GM15510 (cell line): ENCODE results near the gene DCN.

ENCODE experiments used
- POLR2A ChIP-seq: IDR thresholded peaks from 3 replicates; pipeline ENCODE4 v1.6.1; 2011; ENCODE audit warnings: borderline replicate concordance; ENCODE audit not compliant: insufficient read length; ENCODE audit errors: extremely low read depth

Gene DCN, protein sequence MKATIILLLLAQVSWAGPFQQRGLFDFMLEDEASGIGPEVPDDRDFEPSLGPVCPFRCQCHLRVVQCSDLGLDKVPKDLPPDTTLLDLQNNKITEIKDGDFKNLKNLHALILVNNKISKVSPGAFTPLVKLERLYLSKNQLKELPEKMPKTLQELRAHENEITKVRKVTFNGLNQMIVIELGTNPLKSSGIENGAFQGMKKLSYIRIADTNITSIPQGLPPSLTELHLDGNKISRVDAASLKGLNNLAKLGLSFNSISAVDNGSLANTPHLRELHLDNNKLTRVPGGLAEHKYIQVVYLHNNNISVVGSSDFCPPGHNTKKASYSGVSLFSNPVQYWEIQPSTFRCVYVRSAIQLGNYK

DNA sequence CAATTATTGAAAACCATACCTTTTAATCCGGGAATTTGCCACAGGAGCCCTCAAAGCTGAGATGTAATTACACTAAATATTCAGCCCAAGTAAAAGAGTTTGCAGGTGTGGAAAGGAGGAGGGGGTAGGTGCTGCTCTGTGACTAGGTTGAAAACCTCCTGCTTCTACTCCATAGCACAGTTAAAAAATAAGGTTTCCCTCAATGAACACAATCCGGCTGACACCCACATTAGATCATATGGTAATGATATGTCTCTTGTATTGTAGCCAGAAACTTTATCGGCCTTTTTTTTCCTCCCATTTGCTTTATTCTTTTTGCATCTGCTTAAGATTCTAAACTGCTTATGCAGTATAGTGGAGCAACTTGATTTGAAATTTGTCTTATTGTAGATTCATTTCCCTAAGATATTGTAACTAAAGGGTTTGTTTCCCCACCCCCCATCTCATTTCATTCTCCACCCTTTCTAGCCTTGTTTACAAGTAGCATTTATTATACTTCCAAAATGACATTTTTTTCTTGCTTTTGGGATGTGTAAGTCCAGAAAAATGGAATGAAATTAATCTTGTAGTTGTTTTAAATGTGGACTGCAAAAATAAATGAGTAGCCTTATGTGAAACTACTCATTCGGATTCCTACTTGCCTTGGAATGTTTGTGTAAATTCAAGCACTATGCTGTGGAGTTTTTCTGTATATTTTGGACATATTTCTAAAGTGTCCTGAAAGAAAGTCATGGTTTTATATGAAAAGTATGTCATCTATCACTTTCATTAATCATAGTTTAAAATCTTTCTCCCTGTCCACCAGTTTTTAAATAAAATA, at the start of gene DCN:
Gene DCN, minus strand, starts transcription at position 182 of the 820 bp plus-strand sequence. CDS start 4,265 bp downstream, outside the sequence.
- no peak for TF ChIP-seq POLR2A

DNA sequence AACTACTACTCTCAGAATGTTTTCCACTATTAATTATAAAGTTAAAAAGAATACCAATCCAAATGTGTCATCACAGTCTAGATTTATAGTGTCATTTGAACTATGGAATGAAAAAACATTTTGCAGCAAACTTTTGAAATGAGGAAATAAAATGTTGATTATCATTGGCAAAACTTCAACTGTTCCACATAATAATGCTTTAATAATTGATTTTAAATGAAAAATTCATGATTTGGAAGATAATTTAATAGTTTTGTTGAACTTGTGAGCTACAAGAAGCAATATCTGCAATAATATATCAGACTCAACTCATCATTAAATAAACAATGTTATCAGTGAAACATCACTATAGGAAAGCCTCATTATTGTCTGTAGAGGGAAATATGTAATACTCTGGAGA, 48.2 kb upstream of the DCN start:
- no peak for TF ChIP-seq POLR2A

DNA sequence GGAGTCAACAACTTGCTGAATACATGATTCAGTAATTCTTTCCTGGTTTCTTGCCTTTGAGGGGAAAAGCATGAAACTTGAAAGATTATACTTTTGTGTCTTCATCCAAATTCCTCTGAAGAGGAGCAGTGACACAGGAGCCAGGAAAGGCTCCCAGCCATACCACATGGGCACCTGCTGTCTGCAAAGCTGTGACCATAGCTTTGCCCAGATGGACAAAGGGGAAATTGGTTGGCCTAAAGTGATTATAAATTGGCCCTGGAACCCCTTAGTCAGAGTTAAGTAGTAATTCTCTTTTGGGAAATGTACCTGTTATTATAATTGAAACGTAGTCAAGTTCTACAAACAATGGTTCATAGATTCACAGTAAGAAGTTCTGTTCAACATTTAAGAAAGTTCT, 44.3 kb upstream of the DCN start:
- TF ChIP-seq POLR2A: no peak

DNA sequence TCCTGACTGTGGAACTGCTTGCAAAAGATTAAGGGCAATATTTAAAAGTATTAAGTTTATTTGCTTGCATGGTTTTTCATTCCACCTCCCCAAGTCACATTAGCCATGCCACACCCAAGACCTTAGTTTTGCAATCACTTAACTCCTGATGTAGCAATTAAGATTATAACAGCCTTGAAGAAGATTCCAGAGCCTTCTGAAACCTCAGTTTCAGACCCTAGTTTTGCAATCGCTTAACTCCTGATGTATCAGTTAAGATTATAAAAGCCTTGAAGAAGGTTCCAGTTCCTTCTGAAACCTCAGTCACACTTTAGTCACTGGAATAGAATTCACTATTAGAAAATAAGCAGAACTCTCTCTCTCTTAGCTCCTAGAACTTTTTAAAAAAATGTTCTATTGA, 42.7 kb upstream of the DCN start:
- no peak for TF ChIP-seq POLR2A

DNA sequence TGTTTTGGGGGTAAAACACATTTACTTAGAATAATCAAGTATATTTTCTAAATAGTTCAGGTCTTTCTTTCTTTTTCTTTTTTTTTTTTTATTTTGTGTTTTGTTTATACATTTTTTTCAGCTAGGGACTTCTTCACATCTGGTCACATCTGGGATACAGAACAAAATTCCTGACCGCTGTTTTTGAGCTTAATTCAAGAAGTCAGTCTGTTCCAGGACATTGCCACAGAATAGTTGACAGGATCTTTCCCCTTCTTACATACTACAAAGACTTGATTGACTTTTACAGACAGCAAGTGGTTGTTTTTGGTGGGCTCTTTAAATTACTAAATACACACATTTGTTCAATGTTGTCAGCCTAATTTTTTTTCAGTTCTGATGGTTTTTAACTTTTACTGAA, 41.8 kb upstream of the DCN start:
- no peak for TF ChIP-seq POLR2A

DNA sequence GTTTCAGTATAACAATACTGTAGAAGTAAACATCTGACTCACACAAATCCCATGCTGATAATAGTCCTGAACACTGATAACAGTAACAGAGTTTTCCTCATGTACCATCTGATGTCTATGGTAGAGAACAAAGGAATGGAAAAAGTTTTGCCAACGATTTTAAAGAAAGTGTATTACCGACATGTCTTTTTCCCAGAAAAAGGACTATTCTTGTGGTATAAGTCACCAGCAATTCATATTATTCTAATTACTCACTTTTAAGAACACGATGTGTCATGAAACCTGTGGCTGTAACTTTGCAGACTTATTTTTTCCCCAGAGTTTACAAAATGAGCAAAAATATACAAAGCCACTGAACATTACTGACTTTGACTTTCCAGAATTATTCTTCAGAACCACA, 40.1 kb upstream of the DCN start:
- TF ChIP-seq POLR2A: no peak

DNA sequence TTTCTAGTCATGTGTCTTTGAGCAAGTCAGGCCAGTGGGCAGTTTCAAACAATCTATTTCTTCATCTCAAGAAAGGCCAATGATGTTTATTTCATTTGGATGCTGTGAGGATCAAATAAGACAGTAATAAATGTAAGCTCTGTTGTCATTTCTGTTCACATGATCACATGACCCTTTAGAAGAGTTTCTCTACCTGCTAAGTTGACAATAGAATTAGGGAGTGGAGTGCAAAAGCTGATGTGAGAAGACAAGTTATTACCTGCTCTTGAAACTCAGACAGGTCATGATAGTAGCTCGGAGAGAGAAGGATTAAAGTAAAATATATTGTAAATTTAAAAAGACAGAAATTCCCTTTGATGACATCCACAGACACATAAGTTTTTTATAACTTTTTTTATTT, 37.3 kb upstream of the DCN start:
- no peak for TF ChIP-seq POLR2A

DNA sequence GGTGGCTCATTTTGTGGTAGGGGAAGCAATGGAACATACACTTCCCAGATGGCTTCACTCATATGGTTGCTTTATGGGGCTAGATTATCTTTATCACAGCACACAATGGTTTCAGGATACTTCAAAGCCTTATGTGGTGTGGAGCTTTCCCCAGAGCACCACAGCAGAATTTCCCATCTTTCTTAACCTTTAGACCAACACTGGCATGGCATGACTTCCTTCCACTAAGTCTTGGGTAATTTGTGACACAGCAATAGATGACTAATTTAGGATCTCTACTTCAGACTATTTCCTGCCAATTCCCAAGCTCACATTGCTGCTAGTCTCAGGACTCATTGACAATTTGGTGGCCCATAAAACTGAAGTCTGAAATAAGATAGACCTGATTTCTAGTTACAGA, 36.9 kb upstream of the DCN start:
- no peak for TF ChIP-seq POLR2A

DNA sequence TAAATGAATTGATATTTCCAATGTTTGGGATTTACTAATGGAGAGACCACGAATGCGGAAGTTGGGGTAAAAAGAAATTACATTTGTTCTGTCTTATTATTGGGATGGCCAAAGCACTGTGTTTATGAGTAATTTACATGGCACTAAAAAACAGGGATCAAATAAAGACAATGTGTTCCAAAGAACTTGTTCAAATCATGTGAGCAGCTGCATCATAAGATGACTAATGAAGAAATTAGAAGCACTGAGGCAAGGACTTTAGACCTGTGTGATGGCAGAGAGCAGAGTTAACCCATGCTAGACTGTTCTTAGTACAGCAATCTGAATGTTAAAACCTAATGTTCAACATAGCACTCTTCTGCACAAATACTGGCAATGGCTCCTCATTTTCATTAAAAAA, 34.3 kb upstream of the DCN start:
- TF ChIP-seq POLR2A: no peak

DNA sequence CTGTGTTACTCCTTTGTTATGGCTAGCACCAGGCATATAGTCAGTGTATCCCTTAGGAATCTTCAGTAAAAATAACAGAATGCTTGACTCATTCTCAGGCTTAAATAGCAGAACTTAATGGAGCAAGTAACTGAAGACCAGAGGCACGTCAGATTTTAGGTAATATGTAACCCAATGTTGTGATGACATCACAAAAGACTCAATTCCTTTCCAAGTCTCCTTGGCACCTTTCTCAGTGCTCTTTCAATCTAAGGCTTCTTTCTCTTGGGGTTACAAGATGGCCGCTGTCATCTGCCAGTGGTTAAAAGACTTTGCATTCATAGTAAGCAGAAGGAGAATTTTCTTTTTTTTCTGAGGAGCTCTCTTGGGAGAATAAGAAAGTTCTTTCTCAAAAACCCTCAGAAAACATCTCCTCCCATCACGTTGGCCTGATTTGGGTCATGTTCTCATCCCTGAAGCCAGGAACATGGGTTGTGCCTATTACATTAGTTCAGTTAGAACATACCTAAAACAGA, 33.4 kb upstream of the DCN start:
- TF ChIP-seq POLR2A: no peak

DNA sequence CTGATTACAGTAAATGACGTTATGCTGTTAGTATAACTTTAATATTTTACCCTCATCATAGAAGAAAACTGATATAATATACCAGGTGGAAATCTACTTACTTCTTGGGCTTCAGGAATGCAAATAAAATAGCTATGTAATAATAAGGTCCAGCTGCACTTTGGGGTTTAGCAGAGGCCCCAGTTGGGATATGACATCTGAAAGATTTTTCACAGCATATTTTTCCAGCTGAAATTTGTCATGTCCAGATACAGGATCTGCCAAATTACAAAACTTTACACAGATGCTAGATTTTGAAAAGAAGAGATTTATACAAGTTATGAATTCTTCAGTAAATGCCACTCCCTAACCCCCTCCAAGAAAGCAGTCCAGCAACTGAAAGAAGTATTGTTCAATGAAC, 29.2 kb upstream of the DCN start:
- no peak for TF ChIP-seq POLR2A

DNA sequence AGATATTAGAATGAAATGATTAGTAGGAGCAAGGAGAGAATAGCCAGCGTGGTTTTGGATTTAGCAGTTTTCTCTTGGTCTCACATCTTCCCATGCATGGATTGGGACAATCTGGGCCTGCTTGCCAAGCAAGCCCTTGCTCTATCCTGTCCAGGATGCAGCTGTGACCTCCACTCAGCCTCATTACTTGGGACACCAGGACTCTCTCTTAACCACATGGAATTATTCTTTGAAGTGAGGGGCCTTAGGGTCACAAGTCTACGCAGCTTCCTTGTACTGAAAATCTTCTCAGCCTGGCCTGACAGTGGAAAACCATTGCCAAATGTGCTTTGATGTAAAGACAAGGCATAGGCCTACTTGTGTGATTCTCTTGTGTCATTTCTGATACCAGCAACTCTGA, 28.0 kb upstream of the DCN start:
- no peak for TF ChIP-seq POLR2A

DNA sequence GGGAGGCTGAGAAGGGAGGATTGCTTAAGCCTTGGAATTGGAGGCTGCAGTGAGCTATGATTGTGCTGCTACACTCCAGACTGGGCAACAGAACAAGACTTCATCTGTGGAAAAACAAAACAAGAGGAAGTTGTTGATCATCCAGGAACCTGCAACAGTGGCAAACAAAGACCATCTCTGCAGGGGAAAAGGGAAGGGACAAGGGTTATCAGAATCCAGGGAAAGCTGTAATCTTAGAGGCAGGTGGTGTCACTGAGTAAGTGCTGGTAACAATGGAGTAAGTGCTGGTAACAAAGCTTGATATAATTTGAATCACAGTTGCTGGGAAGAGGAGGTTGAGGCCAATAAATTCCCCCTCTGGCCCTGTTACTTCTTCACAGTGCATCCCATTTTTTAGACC, 27.5 kb upstream of the DCN start:
- TF ChIP-seq POLR2A: no peak

DNA sequence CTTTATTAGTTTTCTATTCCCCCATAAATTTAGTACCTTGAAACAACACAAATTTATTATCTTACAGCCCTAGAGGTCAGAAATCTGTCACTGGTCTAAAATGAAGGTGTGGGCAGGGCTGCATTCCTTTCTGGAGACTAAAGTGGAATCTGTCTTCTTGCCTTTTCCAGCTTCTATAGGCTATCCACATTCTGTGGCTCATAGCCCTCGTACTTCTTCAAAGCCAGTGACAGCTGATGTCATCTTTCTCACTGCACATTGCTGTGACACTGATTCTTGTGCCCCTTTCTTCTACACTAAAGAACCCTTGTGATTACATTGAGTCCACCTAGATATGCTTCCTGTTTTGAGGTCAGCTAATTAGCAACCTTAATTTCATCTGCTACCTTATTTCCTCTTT, 23.2 kb upstream of the DCN start:
- no peak for TF ChIP-seq POLR2A

DNA sequence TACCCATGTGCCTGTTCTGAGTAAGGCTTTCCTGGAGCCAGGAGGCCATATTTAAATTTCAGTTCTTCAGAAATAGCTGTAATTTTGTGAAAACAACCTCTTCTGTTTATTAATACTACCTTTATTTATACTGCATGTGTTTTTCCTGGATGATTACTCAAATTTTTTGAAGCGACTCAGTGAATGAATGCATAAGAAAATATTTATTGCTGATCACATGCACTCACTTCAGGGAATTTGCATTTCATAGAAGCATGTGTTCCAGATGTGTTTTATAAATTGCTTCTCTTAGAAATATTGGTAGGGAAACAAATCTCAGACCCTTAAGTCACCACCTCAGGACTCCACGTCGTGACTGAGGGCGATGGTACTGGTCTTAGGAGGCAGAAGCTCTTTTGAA, 21.8 kb upstream of the DCN start:
- TF ChIP-seq POLR2A: no peak

DNA sequence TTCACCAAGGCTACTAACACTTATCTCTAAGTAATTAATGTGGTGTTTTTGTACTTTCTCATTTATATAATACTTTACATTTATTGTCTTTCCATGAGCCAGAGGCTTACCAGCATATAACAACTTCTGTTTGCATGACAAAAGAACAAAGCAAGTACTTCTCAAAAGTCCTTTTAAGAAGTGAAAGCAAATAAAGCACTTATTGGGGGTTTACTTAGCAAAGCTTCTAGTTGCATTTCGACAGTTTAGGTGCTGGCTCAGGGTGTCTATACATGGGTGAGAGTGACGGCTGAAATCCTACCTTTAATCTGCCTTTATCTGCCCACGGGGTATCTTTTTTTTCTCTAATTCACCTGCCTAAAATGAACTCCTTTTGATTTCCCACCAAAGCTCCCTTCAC, 21.0 kb upstream of the DCN start:
- TF ChIP-seq POLR2A: no peak
